ENCODE data around the gene ANXA3.
"Not testable (repeated sequence)": the region's sequence is repeated elsewhere in the genome, so short reads cannot be mapped to it uniquely, and the experiment has no call there.

Gene ANXA3

GRCh38 chr4:78569306-78569821 is 17.8 kb downstream of the ANXA3 start:
- no peak for DNase-seq (ENCODE audit: low read depth in 1 of 2, low spot score in 1 of 2)

- no peak for DNase-seq (ENCODE audit: low read depth in 1 of 2, low spot score in 1 of 2)
Measured at GRCh38 chr4:78570117-78570516, 18.5 kb downstream of the ANXA3 start.

GRCh38 chr4:78571804-78572203 is 20.2 kb downstream of the ANXA3 start:
- no peak for DNase-seq (ENCODE audit: low read depth in 1 of 2, low spot score in 1 of 2)

- DNase-seq (ENCODE audit: low read depth in 1 of 2, low spot score in 1 of 2), result no peak
Measured at GRCh38 chr4:78578674-78579425, 27.3 kb downstream of the ANXA3 start.

GRCh38 chr4:78581618-78582017 is 30.0 kb downstream of the ANXA3 start:
- DNase-seq (ENCODE audit: low read depth in 1 of 2, low spot score in 1 of 2), result no peak

- no peak for DNase-seq (ENCODE audit: low read depth in 1 of 2, low spot score in 1 of 2)
Measured at GRCh38 chr4:78584863-78585547, 33.4 kb downstream of the ANXA3 start.

GRCh38 chr4:78585633-78586032 is 34.1 kb downstream of the ANXA3 start:
- DNase-seq (ENCODE audit: low read depth in 1 of 2, low spot score in 1 of 2), result no peak

GRCh38 chr4:78588894-78589545 is 37.5 kb downstream of the ANXA3 start:
- DNase-seq (ENCODE audit: low read depth in 1 of 2, low spot score in 1 of 2), result no peak

GRCh38 chr4:78591404-78591803 is 39.8 kb downstream of the ANXA3 start:
- no peak for DNase-seq (ENCODE audit: low read depth in 1 of 2, low spot score in 1 of 2)

- no peak for DNase-seq (ENCODE audit: low read depth in 1 of 2, low spot score in 1 of 2)
Measured at GRCh38 chr4:78592088-78592783, 40.7 kb downstream of the ANXA3 start.

GRCh38 chr4:78596111-78596742 is 44.7 kb downstream of the ANXA3 start:
- no peak for DNase-seq (ENCODE audit: low read depth in 1 of 2, low spot score in 1 of 2)

- not testable (repeated sequence) for DNase-seq (ENCODE audit: low read depth in 1 of 2, low spot score in 1 of 2)
Measured at GRCh38 chr4:78598431-78598830, 46.9 kb downstream of the ANXA3 start.

GRCh38 chr4:78599147-78599546 is 47.6 kb downstream of the ANXA3 start:
- no peak for DNase-seq (ENCODE audit: low read depth in 1 of 2, low spot score in 1 of 2)

- DNase-seq (ENCODE audit: low read depth in 1 of 2, low spot score in 1 of 2), result no peak
Measured at GRCh38 chr4:78599931-78600375, 48.4 kb downstream of the ANXA3 start.

GRCh38 chr4:78601013-78601412 is 49.4 kb downstream of the ANXA3 start:
- DNase-seq (ENCODE audit: low read depth in 1 of 2, low spot score in 1 of 2), result no peak

- DNase-seq (ENCODE audit: low read depth in 1 of 2, low spot score in 1 of 2), result no peak
Measured at GRCh38 chr4:78602334-78602733, 50.8 kb downstream of the ANXA3 start.

- DNase-seq (ENCODE audit: low read depth in 1 of 2, low spot score in 1 of 2), result no peak
Measured at GRCh38 chr4:78603384-78603783, 51.8 kb downstream of the ANXA3 start.

GRCh38 chr4:78604988-78605387 is 53.4 kb downstream of the ANXA3 start:
- DNase-seq (ENCODE audit: low read depth in 1 of 2, low spot score in 1 of 2), result no peak

- DNase-seq (ENCODE audit: low read depth in 1 of 2, low spot score in 1 of 2), result no peak
Measured at GRCh38 chr4:78606035-78606434, 54.5 kb downstream of the ANXA3 start.

GRCh38 chr4:78606530-78607095 is 55.0 kb downstream of the ANXA3 start:
- no peak for DNase-seq (ENCODE audit: low read depth in 1 of 2, low spot score in 1 of 2)

Measured in stimulated activated CD4-positive, alpha-beta T cell treated with anti-CD3 and anti-CD28 coated beads, Interleukin-15, amount 100 ng/mL, for 1 hour (primary cell).